OCI-M1 (cell line): ENCODE measurements around the gene MAP3K1.

ENCODE experiments used
- DNase-seq: peaks from one replicate; lab custom pipeline; 2025; lab: John Stamatoyannopoulos, UW

Gene MAP3K1

GRCh38 chr5:56909294-56910209, 94.2 kb downstream of the MAP3K1 start, which contains the start of gene SETD9:
Gene SETD9 (plus strand): TSS chr5:56909596. CDS start chr5:56909646, 50 bp downstream.
- peak; percentile 98 for DNase-seq

DNA sequence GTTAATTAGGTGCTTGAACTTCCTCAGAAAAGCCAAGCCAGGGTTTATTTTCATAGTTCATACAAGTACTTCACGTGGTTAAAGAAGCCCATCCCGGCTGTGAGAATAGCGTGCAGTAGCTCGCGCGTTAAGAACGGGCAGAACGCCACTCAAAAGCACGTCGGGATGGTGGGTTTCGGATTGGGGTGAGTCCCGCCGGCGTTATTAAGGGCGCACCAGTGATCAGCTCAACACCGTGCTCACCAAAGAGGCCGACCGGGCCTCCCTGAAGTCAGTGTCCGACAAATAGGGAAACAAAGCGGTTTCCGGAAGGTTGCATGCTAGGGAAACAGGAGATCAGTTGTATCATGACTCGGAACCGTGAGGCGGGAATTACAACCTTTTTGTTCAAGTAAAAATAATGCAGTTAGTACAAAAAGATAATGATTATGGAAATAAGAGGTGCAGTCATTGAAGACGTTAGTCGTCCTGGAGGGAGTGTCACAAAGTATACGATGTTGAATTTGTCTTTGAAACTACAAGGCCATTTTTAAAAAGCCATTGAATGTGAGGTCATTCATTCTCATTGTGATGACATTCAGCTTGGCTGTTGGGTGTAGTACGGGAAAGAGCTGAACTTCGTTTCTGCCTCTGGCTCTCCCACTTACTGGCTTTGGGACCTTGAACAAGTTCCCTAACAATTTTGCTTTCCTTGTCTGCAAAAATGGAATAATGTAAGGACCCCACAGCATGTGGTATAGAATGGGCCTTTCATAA, 95.0 kb downstream of the MAP3K1 start:
- peak; percentile 88 for DNase-seq

GRCh38 chr5:56913766-56914165, 98.4 kb downstream of the MAP3K1 start:
- no peak for DNase-seq

DNA sequence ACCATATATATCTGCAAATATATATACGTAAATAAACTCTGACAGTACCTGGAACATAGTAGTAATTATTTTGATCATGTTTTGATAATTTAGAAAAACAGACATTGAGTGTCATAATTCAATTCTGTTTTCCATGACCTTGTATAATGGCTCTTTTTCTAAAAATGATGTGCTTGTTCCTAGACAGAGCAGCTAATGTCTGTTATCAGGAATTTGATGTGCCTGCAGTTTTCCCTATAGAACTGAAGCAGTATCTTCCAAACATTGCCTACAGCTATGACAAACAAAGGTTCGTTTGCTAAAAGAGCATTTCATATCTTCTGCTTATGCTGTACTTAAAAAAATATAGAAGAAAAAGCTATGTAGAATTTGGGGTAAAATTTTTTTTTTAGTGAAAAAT, 99.3 kb downstream of the MAP3K1 start:
- DNase-seq: no peak

DNA sequence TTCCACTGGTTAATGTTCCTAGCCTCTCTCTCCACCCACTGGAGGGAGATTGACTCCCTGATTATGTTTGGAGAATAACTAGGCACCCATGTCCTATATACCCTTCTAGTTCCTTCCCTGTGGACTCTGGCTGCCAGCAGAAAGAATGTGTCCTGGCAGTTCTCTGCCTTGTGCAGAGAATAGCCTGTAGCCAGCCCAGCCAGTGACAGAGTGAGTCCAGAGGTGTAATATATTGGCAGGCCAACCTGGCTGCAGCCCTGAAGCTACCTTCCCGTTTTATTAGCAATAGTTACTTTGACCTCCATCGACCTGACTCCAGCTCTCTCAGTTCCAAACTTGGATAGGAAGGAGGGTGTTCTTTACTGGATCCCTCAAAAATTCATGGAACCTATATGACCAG, 102.2 kb downstream of the MAP3K1 start:
- DNase-seq: no peak

DNA sequence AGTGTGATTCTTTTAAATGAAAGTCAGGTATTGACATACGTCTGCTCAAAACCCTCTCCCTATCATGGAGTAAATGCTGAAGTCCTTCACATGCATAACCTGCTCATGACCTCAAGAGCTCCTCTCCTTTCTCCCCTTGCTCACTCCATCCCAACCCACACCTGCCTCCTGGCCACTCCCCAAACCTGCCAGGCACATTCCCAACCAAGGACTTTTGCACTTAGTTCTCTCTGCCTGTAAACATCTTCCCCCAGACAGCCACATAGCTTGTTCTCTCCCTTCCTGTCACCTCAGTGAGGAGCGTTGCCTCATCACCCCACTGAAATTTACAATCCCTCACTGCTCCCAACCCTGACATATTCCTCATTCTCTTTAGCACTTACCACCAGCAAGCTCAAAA, 102.7 kb downstream of the MAP3K1 start:
- DNase-seq: no peak

DNA sequence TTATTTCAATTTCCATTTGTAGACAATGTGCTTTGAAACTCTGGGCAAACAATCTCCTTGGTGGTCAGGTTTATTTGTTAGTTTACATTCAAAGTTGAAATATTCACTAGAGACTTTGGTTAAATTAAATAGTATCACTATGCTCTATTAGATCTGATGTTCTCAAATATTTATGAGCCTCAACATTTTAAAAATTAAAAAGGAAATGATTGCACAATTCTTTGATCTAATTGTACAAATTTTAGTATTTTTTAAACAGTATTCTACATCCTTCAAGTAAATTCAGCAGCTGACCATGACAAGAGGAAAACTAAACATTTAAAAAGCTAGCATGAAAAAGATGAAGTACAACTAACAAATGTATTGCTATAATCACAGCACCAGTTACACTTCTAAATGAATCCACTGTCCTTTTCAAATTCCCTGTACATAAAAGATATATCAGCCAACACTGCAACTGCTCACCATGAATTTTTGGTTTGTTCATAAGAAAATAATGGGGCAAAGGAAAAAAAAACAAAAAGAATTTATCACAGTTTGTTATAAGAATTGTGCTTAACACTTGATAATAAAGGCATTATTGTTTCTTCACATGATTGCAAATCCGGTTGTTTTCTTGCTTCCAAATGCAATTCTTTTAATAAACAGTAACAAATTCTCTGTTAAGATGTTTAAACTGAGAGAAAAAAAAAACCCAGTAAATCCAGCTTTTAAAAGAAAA, 104.8 kb downstream of the MAP3K1 start:
- DNase-seq: no peak

DNA sequence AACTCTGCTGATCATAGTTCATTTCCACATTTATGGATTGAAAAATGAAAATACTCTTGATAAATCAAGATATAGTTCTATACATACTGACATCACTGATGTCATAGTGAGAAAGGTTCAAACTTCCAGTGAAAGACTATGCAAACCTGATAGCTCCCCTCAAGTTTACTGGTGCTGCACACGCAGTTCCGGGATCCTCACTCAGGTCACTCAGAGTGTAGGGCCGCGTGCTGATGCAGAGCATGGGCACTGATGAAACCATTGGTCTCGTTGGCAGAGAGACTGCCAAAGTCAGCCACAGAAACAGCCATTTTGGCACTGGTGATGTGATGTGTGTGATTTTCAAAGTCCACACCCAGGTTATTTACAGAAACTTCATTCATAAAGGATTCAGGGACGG, 107.6 kb downstream of the MAP3K1 start:
- DNase-seq: no peak

DNA sequence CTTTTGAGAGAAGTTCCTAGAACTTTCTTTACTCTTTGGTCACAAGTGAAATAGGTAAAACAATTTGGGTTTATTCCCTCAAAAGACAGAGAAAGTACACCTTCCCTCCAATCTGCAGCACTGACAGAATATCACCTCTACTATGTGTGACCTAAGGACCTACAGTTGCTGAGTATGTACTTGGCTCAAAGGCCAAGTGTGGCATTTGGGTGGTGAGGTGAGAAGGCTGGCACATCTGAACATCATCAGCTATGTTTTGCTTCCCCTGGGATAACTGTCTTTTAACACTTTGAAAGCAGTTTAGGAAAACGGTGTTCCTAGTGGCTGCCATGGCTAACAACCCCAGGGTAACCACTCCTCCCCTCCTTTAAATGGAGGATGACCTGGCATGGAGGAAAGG, 119.0 kb downstream of the MAP3K1 start:
- DNase-seq: no peak

GRCh38 chr5:56938858-56939257, 123.5 kb downstream of the MAP3K1 start:
- DNase-seq: no peak

DNA sequence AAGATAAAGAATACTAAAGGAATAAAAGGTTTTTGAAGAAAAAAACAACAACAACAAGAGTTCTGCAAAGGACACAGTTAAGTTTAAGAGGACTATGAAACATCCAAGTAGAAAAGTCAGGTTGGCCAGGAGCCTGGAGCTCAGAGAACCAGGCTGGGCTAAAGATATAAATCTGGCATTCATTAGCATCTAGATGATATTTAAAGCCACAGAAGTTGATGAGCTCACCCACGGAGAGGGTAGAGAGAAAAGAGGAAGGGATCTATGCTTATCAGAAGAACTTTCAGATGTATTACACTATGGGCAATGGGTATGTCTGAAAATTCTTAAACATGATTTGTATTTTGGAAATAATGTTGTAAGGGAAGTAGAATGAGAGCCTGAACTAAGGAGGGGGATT, 126.6 kb downstream of the MAP3K1 start:
- DNase-seq: peak; percentile 63
